NCI-H128 (cell line): ENCODE measurements around the gene SHROOM3.

Experiments used
- DNase-seq: peaks from one replicate; lab custom pipeline; 2025; ENCODE audit not compliant: unreplicated experiment; lab: John Stamatoyannopoulos, UW

The SHROOM3 gene

GRCh38 chr4:76764251-76764650 lies 329.2 kb downstream of the SHROOM3 start:
- no peak for DNase-seq

- DNase-seq = no peak
Measured at GRCh38 chr4:76765473-76766183, 330.6 kb downstream of the SHROOM3 start.

- DNase-seq = no peak
Measured at GRCh38 chr4:76767983-76768382, 333.0 kb downstream of the SHROOM3 start.

GRCh38 chr4:76772498-76773106 lies 337.6 kb downstream of the SHROOM3 start:
- no peak for DNase-seq

GRCh38 chr4:76773766-76774165 lies 338.7 kb downstream of the SHROOM3 start:
- DNase-seq = no peak

- DNase-seq = no peak
Measured at GRCh38 chr4:76779740-76780459, 344.9 kb downstream of the SHROOM3 start.

GRCh38 chr4:76780781-76781697 lies 346.0 kb downstream of the SHROOM3 start:
- DNase-seq = no peak

GRCh38 chr4:76781698-76782595 lies 346.9 kb downstream of the SHROOM3 start:
- no peak for DNase-seq

- DNase-seq = no peak
Measured at GRCh38 chr4:76782837-76783236, 347.8 kb downstream of the SHROOM3 start.

GRCh38 chr4:76783836-76784235 lies 348.8 kb downstream of the SHROOM3 start:
- no peak for DNase-seq

GRCh38 chr4:76784237-76784636 lies 349.2 kb downstream of the SHROOM3 start:
- no peak for DNase-seq

- DNase-seq = no peak
Measured at GRCh38 chr4:76787898-76788297, 352.9 kb downstream of the SHROOM3 start.

GRCh38 chr4:76790377-76790776 lies 355.3 kb downstream of the SHROOM3 start:
- DNase-seq = no peak

- DNase-seq = no peak
Measured at GRCh38 chr4:76791479-76791878, 356.4 kb downstream of the SHROOM3 start.

- no peak for DNase-seq
Measured at GRCh38 chr4:76792418-76792817, 357.4 kb downstream of the SHROOM3 start.

GRCh38 chr4:76795243-76795642 lies 360.2 kb downstream of the SHROOM3 start:
- DNase-seq = no peak

GRCh38 chr4:76799140-76799539 lies 364.1 kb downstream of the SHROOM3 start:
- no peak for DNase-seq

- DNase-seq = no peak
Measured at GRCh38 chr4:76799718-76800117, 364.7 kb downstream of the SHROOM3 start.

GRCh38 chr4:76800902-76801301 lies 365.9 kb downstream of the SHROOM3 start:
- no peak for DNase-seq

GRCh38 chr4:76801621-76802235 lies 366.7 kb downstream of the SHROOM3 start:
- no peak for DNase-seq
